A673 (cell line): ENCODE results near the gene FUZ.

Experiments
- EZH2 ChIP-seq: fragments of 200-600 bp; sonication (generic); IDR thresholded peaks from 2 replicates; pipeline ENCODE4 v1.6.1; 2017; ENCODE audit warnings: borderline replicate concordance, low read depth, mild to moderate bottlenecking, mixed read lengths, antibody characterized with exemption, low read length; ENCODE audit not compliant: poor library complexity, severe bottlenecking
- TF ChIP-seq, protein P1 (sequence below): fragments of 300-800, 200-600 bp; sonication (generic); conservative IDR thresholded peaks from 2 replicates; pipeline ENCODE4 v1.5.1; 2017; ENCODE audit warnings: low read depth, mild to moderate bottlenecking, antibody characterized with exemption, low read length, moderate library complexity, mixed read lengths

DNA sequence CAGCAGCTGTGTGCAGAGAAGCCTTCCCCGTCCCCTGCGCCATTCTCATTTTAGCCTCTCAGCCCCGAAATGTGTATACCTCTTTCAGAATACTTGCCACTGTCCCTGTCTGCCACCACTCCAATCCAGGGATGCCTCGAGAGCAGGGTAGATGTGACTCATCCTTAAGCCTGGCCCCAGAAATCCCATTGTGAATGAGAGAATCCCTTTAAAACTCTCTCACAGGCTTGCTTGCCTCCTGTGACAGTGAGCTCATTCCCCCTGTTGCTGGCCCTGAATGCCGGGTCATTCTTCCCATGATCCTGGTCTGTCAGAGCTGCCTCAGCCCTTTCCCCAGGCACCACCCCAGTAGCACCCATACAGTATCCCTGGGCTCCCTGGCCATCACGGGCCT is 36.7 kb downstream of the FUZ start:
- TF ChIP-seq, protein P1, sequence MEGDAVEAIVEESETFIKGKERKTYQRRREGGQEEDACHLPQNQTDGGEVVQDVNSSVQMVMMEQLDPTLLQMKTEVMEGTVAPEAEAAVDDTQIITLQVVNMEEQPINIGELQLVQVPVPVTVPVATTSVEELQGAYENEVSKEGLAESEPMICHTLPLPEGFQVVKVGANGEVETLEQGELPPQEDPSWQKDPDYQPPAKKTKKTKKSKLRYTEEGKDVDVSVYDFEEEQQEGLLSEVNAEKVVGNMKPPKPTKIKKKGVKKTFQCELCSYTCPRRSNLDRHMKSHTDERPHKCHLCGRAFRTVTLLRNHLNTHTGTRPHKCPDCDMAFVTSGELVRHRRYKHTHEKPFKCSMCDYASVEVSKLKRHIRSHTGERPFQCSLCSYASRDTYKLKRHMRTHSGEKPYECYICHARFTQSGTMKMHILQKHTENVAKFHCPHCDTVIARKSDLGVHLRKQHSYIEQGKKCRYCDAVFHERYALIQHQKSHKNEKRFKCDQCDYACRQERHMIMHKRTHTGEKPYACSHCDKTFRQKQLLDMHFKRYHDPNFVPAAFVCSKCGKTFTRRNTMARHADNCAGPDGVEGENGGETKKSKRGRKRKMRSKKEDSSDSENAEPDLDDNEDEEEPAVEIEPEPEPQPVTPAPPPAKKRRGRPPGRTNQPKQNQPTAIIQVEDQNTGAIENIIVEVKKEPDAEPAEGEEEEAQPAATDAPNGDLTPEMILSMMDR = no peak
- no peak for TF ChIP-seq EZH2
